Measurements from ENCODE around the gene ASPG. TPM values are rescaled to one million over a fixed set of nuclear protein-coding genes. Genes with fewer than 3 reads are reported as not detected.

The ASPG gene
- total and polyA plus RNA-seq, 3 donors from 2014 or later, result 2.7 to 3.7 (median 3.3) TPM

GRCh38 chr14:104039214-104039613, 46.3 kb upstream of the ASPG start:
- Histone ChIP-seq H3K9me3 (no peaks in the 10 kb centered on the region), H3K4me1 (no peaks in the 10 kb centered on the region), H3K36me3 (ENCODE audit: low read depth, missing control alignments) (no peaks in the 10 kb centered on the region), H3K4me3 (no peak overlapping the region), H3K27ac (no peak overlapping the region), H3K27me3 (no peaks in the 10 kb centered on the region)
- DNase-seq, result no peak
- 63 to 72% methylated on average over 5 of the region's 5 CpGs for WGBS, 2 donors
- intact Hi-C loops (cut with DNase I; ENCODE audit: low total_unique reads), result no loop called here
- no peak for TF ChIP-seq POLR2A (IDR thresholded peaks at IDR 0.05)

GRCh38 chr14:104040539-104040938, 45.0 kb upstream of the ASPG start:
- Histone ChIP-seq H3K4me3 (no peak overlapping the region), H3K9me3 (no peaks in the 10 kb centered on the region), H3K27me3 (no peaks in the 10 kb centered on the region), H3K27ac (no peak overlapping the region), H3K4me1 (no peaks in the 10 kb centered on the region), H3K36me3 (ENCODE audit: low read depth, missing control alignments) (no peaks in the 10 kb centered on the region)
- DNase-seq, result no peak
- WGBS, 2 donors, result 48 to 59% methylated on average over 5 of the region's 5 CpGs
- TF ChIP-seq POLR2A (IDR thresholded peaks at IDR 0.05), result no peak
- intact Hi-C loops (cut with DNase I; ENCODE audit: low total_unique reads), result no loop called here

- H3K36me3 ChIP-seq (ENCODE audit: low read depth, missing control alignments), result no peaks in the 10 kb centered on the region
- WGBS, 2 donors, result 81 to 89% methylated on average over 6 of the region's 6 CpGs
- intact Hi-C loops (cut with DNase I; ENCODE audit: low total_unique reads), result no loop called here
- H3K27me3 ChIP-seq, result no peaks in the 10 kb centered on the region
- H3K27ac ChIP-seq, result no peak overlapping the region
- H3K4me3 ChIP-seq, result no peak overlapping the region
- no peak for DNase-seq
- no peaks in the 10 kb centered on the region for H3K9me3 ChIP-seq
- no peak for TF ChIP-seq CTCF (IDR thresholded peaks at IDR 0.05)
- TF ChIP-seq POLR2A (IDR thresholded peaks at IDR 0.05), result no peak
- H3K4me1 ChIP-seq, result no peaks in the 10 kb centered on the region
Observed at GRCh38 chr14:104041430-104042104, 43.9 kb upstream of the ASPG start.

- no peaks in the 10 kb centered on the region for H3K4me1 ChIP-seq
- 87 to 98% methylated on average over 5 to 6 of the region's 6 CpGs for WGBS, 2 donors
- no peaks in the 10 kb centered on the region for H3K9me3 ChIP-seq
- no peak overlapping the region for H3K27ac ChIP-seq
- TF ChIP-seq POLR2A (IDR thresholded peaks at IDR 0.05), result no peak
- no peak for TF ChIP-seq CTCF (IDR thresholded peaks at IDR 0.05)
- no peak for DNase-seq
- intact Hi-C loops (cut with DNase I; ENCODE audit: low total_unique reads), result no loop called here
- H3K4me3 ChIP-seq, result no peak overlapping the region
- H3K27me3 ChIP-seq, result no peaks in the 10 kb centered on the region
- H3K36me3 ChIP-seq (ENCODE audit: low read depth, missing control alignments), result no peaks in the 10 kb centered on the region
Observed at GRCh38 chr14:104044016-104044415, 41.5 kb upstream of the ASPG start.

GRCh38 chr14:104047761-104048160, 37.7 kb upstream of the ASPG start:
- Histone ChIP-seq H3K27ac (no peak overlapping the region), H3K4me1 (no peaks in the 10 kb centered on the region), H3K36me3 (ENCODE audit: low read depth, missing control alignments) (no peaks in the 10 kb centered on the region), H3K9me3 (no peaks in the 10 kb centered on the region), H3K27me3 (no peaks in the 10 kb centered on the region), H3K4me3 (no peak overlapping the region)
- DNase-seq, result no peak
- intact Hi-C loops (cut with DNase I; ENCODE audit: low total_unique reads), result no loop called here
- TF ChIP-seq CTCF (IDR thresholded peaks at IDR 0.05), result no peak
- TF ChIP-seq POLR2A (IDR thresholded peaks at IDR 0.05), result no peak
- 93 to 96% methylated on average over 3 of the region's 3 CpGs for WGBS, 2 donors

All from testis (tissue), 3 donors.